HG03108 (cell line): Measurements from ENCODE around the gene HMCN1.

Source experiments
- ATAC-seq: cut with Tn5 transposase; IDR thresholded peaks from one replicate; pipeline ENCODE4 v1.9.1; 2021; ENCODE audit warnings: moderate library complexity; ENCODE audit not compliant: unreplicated experiment

The HMCN1 gene

DNA sequence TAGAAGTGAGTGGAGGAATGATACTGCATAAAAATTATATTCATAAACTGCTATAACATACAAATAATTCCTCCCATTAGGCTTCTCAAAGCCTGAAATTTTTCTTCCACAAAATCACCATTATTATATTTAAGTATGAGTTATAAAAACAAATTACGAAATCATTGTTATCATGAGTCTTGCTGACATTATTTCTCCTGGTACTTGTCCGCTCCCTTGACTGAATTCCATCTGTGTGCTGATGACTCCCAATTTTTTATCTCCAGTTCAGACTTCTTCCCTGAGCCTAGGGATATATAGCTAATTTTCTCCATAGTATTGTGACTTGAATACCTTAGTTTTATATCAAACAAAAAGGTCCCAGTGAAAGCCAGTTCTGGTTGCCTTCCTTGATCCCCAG, 268.2 kb downstream of the HMCN1 start:
- ATAC-seq, result no peak

DNA sequence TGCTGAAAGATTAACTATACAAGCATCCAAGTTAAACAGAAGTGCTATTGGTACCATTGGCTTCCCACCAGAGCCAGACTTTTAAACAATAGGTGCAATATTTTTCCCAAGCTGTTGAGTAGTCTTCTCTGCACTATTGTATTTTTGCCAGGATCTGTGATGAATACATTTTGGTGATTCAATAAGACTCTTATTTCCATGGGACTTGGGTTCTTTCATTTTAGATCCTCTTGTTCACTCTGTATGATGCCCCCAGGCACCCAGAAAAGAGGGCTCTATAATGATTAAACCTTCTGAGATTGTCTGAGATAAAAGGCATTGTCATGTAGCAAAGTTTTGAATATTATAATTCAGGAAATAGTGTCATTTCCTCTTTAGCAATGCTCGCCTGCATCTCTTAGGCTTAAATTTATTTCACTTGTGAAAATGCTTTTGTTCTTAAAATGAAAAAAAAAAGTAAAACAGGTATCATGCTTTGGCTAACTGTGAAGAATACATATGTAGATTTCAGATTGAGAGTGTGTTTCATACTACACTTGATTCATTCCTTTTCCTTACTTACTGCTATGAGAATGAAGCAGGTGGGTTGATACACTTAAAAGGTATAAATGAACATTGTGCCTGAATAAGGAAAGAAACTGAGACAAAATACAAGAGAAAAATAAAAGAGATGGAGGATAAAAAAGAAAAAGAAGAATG, 275.0 kb downstream of the HMCN1 start:
- no peak for ATAC-seq

- ATAC-seq, result no peak
Observed at GRCh38 chr1:186014370-186015037, 280.3 kb downstream of the HMCN1 start.

DNA sequence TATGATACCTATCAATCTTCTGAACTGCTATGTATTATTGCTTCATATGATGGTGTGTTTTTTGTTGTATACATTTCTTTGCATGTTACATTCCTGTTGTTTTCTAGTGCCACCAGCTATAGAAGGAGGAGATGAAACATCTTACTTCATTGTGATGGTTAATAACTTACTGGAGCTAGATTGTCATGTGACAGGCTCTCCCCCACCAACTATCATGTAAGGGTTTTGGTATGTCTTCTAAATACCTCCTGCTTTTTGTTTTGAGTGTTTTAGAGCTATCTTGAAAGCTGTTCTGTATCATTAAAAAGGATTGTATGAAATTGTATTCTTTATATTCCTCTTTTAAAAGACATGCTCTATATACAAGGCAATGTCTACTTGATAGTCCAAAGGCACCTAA, 282.7 kb downstream of the HMCN1 start:
- no peak for ATAC-seq

- ATAC-seq, result no peak
Observed at GRCh38 chr1:186022184-186022583, 288.0 kb downstream of the HMCN1 start.

DNA sequence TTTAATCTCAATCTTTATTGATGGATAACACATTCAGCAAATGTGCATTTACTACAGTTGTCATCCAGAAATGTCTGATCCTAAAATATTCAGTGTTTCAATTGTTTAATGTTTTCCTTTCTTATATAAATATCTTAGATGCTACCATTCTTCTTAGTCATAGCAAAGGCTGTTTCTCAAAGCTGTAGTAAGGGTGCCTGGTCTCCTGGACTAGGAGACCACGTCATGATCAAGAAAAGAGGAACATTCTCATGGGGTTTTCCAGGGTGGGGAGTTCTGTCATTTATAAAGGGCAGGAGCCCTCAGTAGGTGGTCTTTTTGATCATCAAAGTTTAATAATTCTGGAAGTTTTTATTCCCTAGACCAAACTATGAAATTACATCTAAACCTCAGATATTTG, 292.8 kb downstream of the HMCN1 start:
- no peak for ATAC-seq

DNA sequence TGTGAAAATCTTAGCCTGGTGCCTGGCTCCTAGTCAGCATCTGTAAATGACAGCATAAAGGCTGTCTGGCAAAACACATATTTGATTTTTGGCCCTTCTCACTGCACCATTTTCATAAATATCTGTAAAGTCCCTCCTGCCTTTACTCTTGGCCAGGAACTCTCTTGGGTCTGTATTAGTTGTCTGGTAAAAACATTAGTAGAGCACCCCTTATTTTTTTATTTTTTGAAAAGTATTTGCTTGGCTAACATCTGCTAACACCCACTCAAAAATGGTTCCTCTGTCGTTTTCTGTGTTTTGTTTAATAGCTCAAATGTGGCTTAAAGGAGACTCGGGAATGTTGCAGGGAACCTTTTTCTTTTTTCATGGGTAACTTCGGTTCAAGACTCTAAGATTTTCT, 293.4 kb downstream of the HMCN1 start:
- no peak for ATAC-seq

DNA sequence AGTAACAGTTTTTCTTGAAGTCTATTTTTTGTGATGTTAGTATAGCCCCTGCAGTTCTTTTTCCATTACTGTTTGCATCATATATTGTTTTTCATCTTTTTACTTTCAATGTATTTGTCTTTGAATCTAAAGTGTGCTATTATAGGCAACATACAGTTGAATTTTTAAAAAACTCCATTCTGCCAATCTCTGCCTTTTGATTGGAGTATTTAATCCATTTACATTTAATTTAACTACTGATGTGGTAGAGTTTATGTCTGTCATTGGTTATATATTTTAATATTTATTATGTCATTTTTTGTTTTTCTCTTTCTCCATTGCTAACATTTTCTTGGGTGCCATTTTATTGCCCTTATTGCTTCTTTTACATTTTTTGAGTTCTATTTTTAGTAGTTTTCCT, 296.3 kb downstream of the HMCN1 start:
- no peak for ATAC-seq

DNA sequence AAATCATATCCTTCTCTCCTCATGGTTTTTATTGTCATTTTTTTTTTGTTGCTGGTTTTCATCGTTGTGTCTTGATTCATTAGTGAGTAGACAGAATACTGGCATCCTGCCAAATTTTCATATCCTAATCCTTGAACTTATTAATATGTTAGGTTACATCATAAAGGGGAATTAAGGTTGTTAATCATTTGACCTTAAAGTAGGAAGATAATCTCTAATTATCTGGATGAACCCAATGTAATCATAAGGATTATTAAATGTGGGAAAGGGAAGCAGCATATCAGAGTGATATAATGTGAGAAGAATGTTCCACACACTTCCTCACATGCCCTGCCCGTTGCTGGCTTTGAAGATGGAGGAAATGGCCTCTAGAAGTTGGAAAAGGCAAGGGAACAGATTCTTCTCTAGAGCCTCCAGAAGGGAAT, 299.7 kb downstream of the HMCN1 start:
- no peak for ATAC-seq

- no peak for ATAC-seq
Observed at GRCh38 chr1:186042230-186042629, 308.0 kb downstream of the HMCN1 start.

GRCh38 chr1:186043296-186043695, 309.1 kb downstream of the HMCN1 start:
- no peak for ATAC-seq

DNA sequence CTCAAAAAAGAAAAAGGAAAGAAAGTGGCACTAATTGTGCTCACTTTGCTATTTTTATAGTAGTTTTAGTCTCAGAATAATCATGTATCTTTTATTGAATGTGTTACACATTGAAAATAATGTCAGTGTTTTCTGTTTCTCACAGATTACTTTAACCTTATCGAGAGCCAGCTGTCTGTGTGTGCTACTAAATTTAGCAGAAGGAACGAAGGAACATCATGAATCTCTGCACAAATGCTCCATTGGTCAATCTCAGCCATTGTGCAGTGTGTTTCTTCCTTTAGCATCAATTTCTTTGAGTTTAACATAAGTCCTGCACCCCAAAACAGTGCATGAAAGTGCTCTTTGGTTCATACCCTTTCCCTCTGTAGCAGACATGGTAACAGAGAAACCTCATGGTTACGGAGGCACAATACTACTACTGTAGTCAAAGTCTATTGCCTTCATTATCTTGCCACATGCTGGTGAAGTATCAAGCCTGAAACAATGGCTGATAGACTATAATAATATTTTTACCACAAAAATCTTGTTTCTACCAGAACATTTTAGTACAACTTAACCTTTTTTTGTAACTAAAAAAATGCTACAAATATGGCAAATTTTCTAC, 310.0 kb downstream of the HMCN1 start:
- no peak for ATAC-seq

DNA sequence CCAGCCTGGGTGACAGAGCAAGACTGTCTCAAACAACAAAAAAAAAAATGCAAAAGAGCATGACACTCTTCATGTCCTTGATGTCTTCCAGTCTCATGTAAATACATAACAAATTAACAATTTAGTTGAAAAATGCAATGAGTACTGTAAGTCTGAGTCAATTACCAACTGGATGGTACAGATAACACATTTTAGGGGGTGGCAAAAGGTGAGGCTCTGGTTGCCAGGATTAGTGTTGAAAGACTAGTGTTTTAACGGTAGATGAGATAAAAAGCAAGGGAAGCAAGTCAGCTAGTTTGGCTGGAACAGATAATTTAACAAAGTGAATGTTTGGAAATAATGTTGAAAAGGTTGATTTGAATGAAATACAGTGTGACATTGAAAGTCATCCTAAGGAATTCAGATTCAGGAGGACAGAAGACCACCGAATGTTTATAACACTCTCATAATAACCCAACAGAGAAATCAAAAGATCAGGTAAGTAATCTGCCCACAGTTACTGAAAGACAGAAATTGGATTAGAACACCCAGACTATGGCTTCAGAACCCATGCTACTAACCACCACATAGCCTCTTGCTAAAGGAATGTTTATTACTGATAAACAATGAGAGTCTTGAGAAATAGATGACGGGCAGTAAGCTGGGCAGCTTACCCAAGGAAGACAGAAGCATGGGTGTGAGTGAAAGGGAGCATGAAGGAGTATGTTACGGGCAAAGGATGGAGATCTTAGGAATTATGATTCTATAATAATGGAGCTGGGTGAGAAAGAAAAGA, 312.4 kb downstream of the HMCN1 start:
- ATAC-seq, result no peak

GRCh38 chr1:186050360-186050759, 316.2 kb downstream of the HMCN1 start:
- ATAC-seq, result no peak

DNA sequence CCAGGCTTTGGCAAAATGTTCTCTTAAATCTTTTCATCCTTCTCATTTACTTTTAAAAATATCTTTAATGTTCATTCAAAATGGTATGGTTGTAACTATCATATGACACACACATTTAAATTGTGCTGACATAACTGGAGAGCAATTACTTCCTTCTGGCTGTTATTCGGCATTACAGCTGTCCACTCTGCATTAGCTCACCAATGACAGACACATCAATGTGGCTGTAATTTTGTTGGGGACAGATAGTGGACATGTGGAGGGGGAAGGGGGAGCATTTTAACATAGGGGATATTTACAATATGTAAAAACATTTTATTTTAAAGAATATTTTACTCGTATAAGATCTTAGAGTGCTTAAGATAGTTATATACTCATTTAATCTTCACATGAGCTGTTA, 319.8 kb downstream of the HMCN1 start:
- no peak for ATAC-seq

DNA sequence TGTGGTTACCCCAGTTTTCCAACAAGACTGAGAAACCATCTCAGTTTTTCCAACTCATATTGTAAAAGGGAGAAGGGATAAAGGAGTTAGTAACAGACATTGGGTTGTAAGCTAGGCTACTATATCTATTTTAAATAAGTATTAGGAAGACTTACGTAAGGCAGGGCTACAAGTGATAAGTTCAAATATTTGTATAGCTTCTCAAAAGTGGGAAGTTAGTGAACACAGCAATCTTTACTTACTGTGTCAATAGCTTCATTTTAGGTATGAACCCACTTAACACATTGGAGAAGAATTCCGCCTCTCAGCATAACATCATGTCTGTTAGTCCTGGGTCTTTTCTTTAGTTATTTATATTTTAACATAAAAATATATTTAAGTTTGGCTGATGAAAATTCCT, 320.7 kb downstream of the HMCN1 start:
- no peak for ATAC-seq

DNA sequence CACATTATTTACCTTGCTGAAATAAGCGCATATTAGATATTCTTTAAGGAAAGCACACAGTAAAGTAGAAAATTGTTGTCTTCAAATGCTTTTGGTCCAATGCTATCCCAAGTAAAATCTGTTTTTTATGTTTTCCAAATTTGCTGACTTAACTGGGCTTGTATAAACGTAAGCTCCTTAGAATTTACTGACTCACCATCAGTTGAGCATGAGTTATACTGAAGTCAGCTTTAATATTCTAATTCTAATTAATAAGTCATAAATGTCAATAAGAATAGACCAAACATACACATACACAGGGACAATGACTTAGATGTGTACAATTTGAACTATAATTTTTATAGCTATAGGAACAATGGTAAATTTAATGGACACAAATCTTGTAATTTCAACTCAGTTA, 321.7 kb downstream of the HMCN1 start:
- ATAC-seq, result no peak

GRCh38 chr1:186057086-186057485, 322.9 kb downstream of the HMCN1 start:
- ATAC-seq, result no peak

- peak; percentile 79 for ATAC-seq
Observed at GRCh38 chr1:186059311-186059710, 325.1 kb downstream of the HMCN1 start.

DNA sequence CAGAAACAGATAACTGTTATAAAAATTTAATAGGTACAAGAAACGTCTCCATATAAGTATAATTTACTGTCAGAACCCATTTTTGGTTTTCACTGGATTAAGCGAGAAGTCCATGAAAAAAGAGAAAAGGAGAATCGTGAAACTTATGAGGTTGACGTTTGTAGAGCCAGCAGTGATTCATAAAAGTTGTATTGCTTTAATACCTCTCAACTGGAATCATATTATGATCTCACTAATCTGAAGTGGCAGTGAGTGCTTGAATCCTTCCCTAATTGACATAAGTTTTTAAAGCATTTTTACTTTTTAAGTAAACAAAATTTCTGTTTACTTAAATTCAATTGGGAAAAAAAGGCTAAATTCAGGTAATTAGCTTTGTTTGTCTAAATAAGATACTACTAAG, 325.6 kb downstream of the HMCN1 start:
- no peak for ATAC-seq

GRCh38 chr1:186060226-186060625, 326.0 kb downstream of the HMCN1 start:
- ATAC-seq, result no peak
